A549 (cell line): ENCODE data around the gene KMO.

ENCODE experiments used
- CHD2 ChIP-seq: fragments of 150-350 bp; IDR thresholded peaks from 2 replicates; pipeline ENCODE4 v1.6.1; 2014; ENCODE audit warnings: low read length; ENCODE audit not compliant: partially characterized antibody
- CHD4 ChIP-seq: fragments of 200-600 bp; sonication (generic); IDR thresholded peaks from 2 replicates; pipeline ENCODE4 v1.6.1; 2016; ENCODE audit warnings: antibody characterized with exemption, mild to moderate bottlenecking, borderline replicate concordance
- CTCF ChIP-seq: fragments of >200 bp; sonication (Bioruptor Twin); formaldehyde crosslinking; IDR thresholded peaks from 3 replicates; pipeline ENCODE4 v1.5.1; 2016
- JUNB ChIP-seq: fragments of >200 bp; sonication (Bioruptor Twin); formaldehyde crosslinking; IDR thresholded peaks from 2 replicates; pipeline ENCODE4 v1.6.1; 2016
- MYC ChIP-seq: IDR thresholded peaks from 2 replicates; pipeline ENCODE4 v1.6.1; 2012; ENCODE audit warnings: mild to moderate bottlenecking, inconsistent platforms, low read length, improper control_type of control experiment, borderline replicate concordance
- POLR2A ChIP-seq: IDR thresholded peaks from 2 replicates; pipeline ENCODE4 v1.6.1; 2012; ENCODE audit warnings: mild to moderate bottlenecking, low read length
- RAD21 ChIP-seq, 2 experiments: fragments of >200 bp in 1 of 2; sonication (Bioruptor Twin) in 1 of 2; formaldehyde crosslinking in 1 of 2; IDR thresholded peaks in 1 of 2; conservative IDR thresholded peaks in 1 of 2; 2 replicates in 1 of 2; 3 replicates in 1 of 2; pipeline ENCODE4 v1.6.1; 2012 to 2018; ENCODE audit warnings: inconsistent platforms in 1 of 2
- RCOR1 ChIP-seq: fragments of 150-350 bp; IDR thresholded peaks from 2 replicates; pipeline ENCODE4 v1.6.1; 2014; ENCODE audit warnings: antibody characterized with exemption, low read length, low read depth
- RFX5 ChIP-seq: fragments of 450-650 bp; IDR thresholded peaks from 2 replicates; pipeline ENCODE4 v1.7.1; 2014; ENCODE audit warnings: antibody characterized with exemption, mild to moderate bottlenecking, moderate library complexity
- SMC3 ChIP-seq: fragments of >200 bp; sonication (Bioruptor Twin); formaldehyde crosslinking; IDR thresholded peaks from 3 replicates; pipeline ENCODE4 v1.6.1; 2018; ENCODE audit warnings: inconsistent platforms
- ZFP36 ChIP-seq: fragments of 450-650 bp; IDR thresholded peaks from 2 replicates; pipeline ENCODE4 v1.6.1; 2014; ENCODE audit warnings: borderline replicate concordance; ENCODE audit not compliant: partially characterized antibody
- TF ChIP-seq, protein P1 (sequence below): IDR thresholded peaks from 2 replicates; pipeline ENCODE4 v1.6.1; 2012; ENCODE audit warnings: low read depth, borderline replicate concordance
- TF ChIP-seq, protein P2 (sequence below): fragments of 200-600 bp; sonication (generic); IDR thresholded peaks from 2 replicates; pipeline ENCODE4 v1.6.1; 2016; ENCODE audit warnings: antibody characterized with exemption, mild to moderate bottlenecking, moderate library complexity

DNA sequence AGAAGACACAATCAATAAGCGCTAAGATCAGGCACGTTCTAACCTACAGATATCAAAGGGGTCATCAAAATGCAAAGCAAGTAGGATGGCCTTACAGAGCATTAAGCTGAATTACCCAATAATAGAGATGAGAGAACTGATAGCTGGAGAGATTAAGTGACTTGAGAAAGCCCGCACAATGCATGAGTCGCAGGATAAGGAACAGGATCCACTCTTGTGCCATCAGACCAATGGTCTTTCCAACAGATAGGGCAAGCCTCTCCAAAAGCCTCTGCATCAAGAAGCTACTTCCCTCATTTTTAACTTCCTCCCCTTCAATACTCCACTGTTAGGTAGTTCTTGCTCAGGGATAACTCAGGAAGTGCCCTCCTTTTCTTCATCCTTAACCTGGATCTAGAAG, 105.4 kb downstream of the KMO start:
- no peak for TF ChIP-seq POLR2A
- TF ChIP-seq RFX5: no peak
- TF ChIP-seq, protein P1, sequence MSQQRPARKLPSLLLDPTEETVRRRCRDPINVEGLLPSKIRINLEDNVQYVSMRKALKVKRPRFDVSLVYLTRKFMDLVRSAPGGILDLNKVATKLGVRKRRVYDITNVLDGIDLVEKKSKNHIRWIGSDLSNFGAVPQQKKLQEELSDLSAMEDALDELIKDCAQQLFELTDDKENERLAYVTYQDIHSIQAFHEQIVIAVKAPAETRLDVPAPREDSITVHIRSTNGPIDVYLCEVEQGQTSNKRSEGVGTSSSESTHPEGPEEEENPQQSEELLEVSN: no peak
- TF ChIP-seq CTCF: no peak
- no peak for TF ChIP-seq SMC3
- TF ChIP-seq CHD2: no peak
- TF ChIP-seq RAD21 (conservative IDR thresholded peaks at IDR 0.05 in 1 of 2, IDR thresholded peaks at IDR 0.05 in 1 of 2): no peak
- no peak for TF ChIP-seq JUNB
- TF ChIP-seq RCOR1: no peak
- TF ChIP-seq ZFP36: no peak
- no peak for TF ChIP-seq CHD4
- TF ChIP-seq, protein P2, sequence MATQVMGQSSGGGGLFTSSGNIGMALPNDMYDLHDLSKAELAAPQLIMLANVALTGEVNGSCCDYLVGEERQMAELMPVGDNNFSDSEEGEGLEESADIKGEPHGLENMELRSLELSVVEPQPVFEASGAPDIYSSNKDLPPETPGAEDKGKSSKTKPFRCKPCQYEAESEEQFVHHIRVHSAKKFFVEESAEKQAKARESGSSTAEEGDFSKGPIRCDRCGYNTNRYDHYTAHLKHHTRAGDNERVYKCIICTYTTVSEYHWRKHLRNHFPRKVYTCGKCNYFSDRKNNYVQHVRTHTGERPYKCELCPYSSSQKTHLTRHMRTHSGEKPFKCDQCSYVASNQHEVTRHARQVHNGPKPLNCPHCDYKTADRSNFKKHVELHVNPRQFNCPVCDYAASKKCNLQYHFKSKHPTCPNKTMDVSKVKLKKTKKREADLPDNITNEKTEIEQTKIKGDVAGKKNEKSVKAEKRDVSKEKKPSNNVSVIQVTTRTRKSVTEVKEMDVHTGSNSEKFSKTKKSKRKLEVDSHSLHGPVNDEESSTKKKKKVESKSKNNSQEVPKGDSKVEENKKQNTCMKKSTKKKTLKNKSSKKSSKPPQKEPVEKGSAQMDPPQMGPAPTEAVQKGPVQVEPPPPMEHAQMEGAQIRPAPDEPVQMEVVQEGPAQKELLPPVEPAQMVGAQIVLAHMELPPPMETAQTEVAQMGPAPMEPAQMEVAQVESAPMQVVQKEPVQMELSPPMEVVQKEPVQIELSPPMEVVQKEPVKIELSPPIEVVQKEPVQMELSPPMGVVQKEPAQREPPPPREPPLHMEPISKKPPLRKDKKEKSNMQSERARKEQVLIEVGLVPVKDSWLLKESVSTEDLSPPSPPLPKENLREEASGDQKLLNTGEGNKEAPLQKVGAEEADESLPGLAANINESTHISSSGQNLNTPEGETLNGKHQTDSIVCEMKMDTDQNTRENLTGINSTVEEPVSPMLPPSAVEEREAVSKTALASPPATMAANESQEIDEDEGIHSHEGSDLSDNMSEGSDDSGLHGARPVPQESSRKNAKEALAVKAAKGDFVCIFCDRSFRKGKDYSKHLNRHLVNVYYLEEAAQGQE: no peak
- no peak for TF ChIP-seq MYC
